OCI-M2 (cell line): ENCODE measurements around the gene FAM171A2.

Source experiments
- DNase-seq: peaks from one replicate; lab custom pipeline; 2025; ENCODE audit not compliant: unreplicated experiment; lab: John Stamatoyannopoulos, UW

The FAM171A2 gene

GRCh38 chr17:44307387-44308186, 56.1 kb downstream of the FAM171A2 start:
- no peak for DNase-seq

GRCh38 chr17:44304651-44305050, 59.0 kb downstream of the FAM171A2 start:
- no peak for DNase-seq
